Duodenal mucosa (tissue), 2 donors: ENCODE results near the gene VKORC1L1.
"Not testable (repeated sequence)": the region's sequence is repeated elsewhere in the genome, so short reads cannot be mapped to it uniquely, and the experiment has no call there.

Experiments used
- H3K27ac ChIP-seq: one replicate; pipeline ENCODE4 v1.7.0; 2013; ENCODE audit warnings: low read depth, low read length
- H3K27me3 ChIP-seq, 2 donors: one replicate each; pipeline ENCODE4 v1.7.0; 2013; ENCODE audit warnings: low read length in 2 of 2, control low read depth in 1 of 2; ENCODE audit not compliant: insufficient read depth in 2 of 2, control insufficient read depth in 1 of 2
- H3K36me3 ChIP-seq, 2 donors: one replicate each; pipeline ENCODE4 v1.7.0; 2013; ENCODE audit warnings: low read length in 2 of 2, control low read depth in 1 of 2; ENCODE audit not compliant: insufficient read depth in 2 of 2, control insufficient read depth in 1 of 2
- H3K4me1 ChIP-seq, 2 donors: one replicate each; pipeline ENCODE4 v1.7.0; 2013; ENCODE audit warnings: low read length in 2 of 2, control low read depth in 1 of 2; ENCODE audit not compliant: insufficient read depth in 2 of 2, control insufficient read depth in 1 of 2
- H3K4me3 ChIP-seq, 2 donors: one replicate each; pipeline ENCODE4 v1.7.0; 2013; ENCODE audit warnings: low read length in 2 of 2, low read depth in 1 of 2
- H3K9ac ChIP-seq, 2 donors: one replicate each; pipeline ENCODE4 v1.7.0; 2013; ENCODE audit warnings: low read length in 2 of 2, low read depth in 1 of 2
- H3K9me3 ChIP-seq, 2 donors: one replicate each; pipeline ENCODE4 v1.7.0; 2013; ENCODE audit warnings: low read length in 2 of 2, control low read depth in 1 of 2; ENCODE audit not compliant: control insufficient read depth in 1 of 2

The VKORC1L1 gene

GRCh38 chr7:65853892-65854291 lies 19.0 kb upstream of the VKORC1L1 start:
- H3K27ac ChIP-seq, H3K9ac ChIP-seq, H3K36me3 ChIP-seq, H3K9me3 ChIP-seq, H3K4me3 ChIP-seq, H3K4me1 ChIP-seq, H3K27me3 ChIP-seq: not testable (repeated sequence)

DNA sequence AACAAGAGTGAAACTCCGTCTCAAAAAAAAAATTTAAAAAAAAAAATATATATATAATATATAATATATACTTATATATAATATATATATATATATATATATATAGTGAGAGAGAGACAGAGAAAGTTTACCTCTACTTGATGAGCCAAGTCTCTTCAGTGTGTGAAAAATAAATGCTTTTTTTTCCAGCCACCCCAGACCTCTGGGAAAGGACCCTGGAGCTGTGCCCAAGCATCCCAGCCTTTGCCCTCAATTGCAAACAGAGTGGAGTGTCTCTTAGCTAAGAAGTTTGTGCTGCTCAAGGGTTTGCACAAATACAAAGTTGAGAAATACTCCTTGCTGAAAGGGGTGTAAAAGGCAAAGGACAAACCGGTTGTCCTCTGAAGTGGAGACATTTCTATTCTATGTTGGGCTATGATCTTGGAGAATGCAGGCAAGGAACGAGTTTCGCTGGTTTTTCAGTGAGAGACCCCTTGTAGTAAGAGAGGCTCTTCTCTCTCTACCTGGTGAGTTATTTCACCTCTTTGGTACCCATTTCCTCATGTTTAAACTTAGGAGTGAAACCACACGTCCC lies 15.5 kb upstream of the VKORC1L1 start:
- H3K27ac ChIP-seq, H3K36me3 ChIP-seq, H3K4me1 ChIP-seq, H3K4me3 ChIP-seq, H3K9ac ChIP-seq, H3K27me3 ChIP-seq, H3K9me3 ChIP-seq: not testable (repeated sequence)

- H3K4me1 ChIP-seq, H3K27ac ChIP-seq, H3K9ac ChIP-seq, H3K4me3 ChIP-seq, H3K36me3 ChIP-seq, H3K9me3 ChIP-seq, H3K27me3 ChIP-seq: not testable (repeated sequence)
Measured at GRCh38 chr7:65858660-65859059, 14.2 kb upstream of the VKORC1L1 start.

GRCh38 chr7:65866244-65866643 lies 6.6 kb upstream of the VKORC1L1 start:
- not testable (repeated sequence) for H3K9me3 ChIP-seq, H3K36me3 ChIP-seq, H3K27me3 ChIP-seq, H3K9ac ChIP-seq, H3K4me1 ChIP-seq, H3K27ac ChIP-seq, H3K4me3 ChIP-seq

DNA sequence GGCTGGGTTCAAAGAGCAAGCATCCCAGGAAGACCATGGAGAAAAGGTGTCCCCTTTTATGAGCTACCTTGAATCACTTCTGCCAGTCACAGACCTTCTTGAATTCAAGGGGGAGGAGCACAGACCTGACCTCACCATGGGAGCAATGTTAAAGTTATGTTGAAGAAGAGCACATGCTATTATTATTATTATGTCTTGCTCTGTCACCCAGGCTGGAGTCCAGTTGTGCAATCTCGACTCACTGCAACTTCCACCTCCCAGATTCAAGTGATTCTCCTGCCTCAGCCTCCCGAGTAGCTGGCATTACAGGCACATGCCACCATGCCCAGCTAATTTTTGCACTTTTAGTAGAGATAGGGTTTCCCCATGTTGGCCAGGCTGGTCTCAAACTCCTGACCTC lies 5.2 kb upstream of the VKORC1L1 start:
- H3K36me3 ChIP-seq, H3K4me3 ChIP-seq, H3K9me3 ChIP-seq, H3K27ac ChIP-seq, H3K27me3 ChIP-seq, H3K4me1 ChIP-seq, H3K9ac ChIP-seq: not testable (repeated sequence)

DNA sequence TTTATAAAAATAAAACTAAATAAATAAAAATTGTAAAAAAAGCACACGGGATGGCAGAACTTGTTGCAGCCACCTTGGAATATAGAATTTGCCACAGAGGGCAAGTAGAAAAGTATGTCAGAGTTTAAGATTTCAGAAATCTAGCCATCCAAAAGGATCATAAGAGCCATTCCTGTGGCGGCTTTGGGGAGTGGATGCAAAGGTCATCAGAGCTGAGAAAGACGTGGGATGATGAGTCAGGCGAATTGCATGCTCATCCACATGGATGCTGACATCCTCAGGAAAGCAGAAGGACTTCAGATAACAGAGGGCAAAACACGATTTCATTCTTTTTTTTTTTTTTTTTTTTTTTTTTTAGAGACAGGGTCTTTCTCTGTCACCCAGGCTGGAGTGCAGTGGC lies 3.6 kb upstream of the VKORC1L1 start:
- not testable (repeated sequence) for H3K4me3 ChIP-seq, H3K27ac ChIP-seq, H3K27me3 ChIP-seq, H3K9me3 ChIP-seq, H3K36me3 ChIP-seq, H3K4me1 ChIP-seq, H3K9ac ChIP-seq

DNA sequence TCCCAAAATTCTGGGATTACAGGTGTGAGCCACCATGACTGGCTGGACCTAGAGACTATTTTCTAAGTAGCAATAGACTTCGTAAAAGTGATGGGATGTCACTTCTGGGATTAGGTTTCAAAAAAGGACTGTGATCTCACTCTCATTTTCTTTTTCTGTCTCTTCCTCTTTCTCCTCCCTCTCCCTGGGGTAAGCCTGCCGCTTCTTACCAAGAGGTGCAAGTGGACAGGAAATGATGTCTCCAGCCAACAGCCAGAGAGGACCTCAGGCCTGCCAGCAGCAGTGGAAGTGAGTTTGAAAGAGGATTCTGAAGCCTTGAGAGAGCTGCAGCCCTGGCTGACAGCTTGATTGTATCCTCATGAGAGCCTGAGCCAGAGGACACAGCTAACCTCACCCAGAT lies 1.4 kb upstream of the VKORC1L1 start:
- not testable (repeated sequence) for H3K4me1 ChIP-seq, H3K36me3 ChIP-seq, H3K4me3 ChIP-seq, H3K9ac ChIP-seq, H3K27ac ChIP-seq, H3K27me3 ChIP-seq, H3K9me3 ChIP-seq

GRCh38 chr7:65873582-65874193 lies 814 bp downstream of the VKORC1L1 start:
- H3K27me3 ChIP-seq, H3K36me3 ChIP-seq, H3K4me1 ChIP-seq, H3K9me3 ChIP-seq: not testable (repeated sequence)
- peak overlapping the region; percentile 65 to 70 for H3K9ac ChIP-seq
- peak overlapping the region; percentile 68 to 78 for H3K4me3 ChIP-seq
- peak overlapping the region; percentile 50 for H3K27ac ChIP-seq

DNA sequence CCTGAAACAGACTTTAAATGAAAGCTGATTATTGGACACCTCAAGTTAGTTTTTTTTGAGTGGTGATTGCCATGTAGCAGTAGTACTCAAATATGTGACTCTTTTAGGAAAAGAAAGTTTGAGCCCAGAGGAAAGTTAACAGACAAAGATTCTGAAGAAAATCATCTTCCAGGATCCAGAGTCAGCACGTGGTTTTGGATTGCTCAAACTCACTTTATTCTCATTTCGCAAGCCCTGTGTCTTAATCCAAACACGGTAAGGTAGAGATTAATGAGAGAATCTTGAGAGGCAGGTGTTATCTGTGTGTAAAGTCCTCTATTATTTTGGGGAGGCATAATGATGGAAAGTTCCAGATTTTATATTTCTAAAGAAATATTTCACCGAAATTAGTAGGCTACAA lies 2.8 kb downstream of the VKORC1L1 start:
- not testable (repeated sequence) for H3K4me3 ChIP-seq, H3K9me3 ChIP-seq, H3K9ac ChIP-seq, H3K36me3 ChIP-seq, H3K4me1 ChIP-seq, H3K27me3 ChIP-seq, H3K27ac ChIP-seq

DNA sequence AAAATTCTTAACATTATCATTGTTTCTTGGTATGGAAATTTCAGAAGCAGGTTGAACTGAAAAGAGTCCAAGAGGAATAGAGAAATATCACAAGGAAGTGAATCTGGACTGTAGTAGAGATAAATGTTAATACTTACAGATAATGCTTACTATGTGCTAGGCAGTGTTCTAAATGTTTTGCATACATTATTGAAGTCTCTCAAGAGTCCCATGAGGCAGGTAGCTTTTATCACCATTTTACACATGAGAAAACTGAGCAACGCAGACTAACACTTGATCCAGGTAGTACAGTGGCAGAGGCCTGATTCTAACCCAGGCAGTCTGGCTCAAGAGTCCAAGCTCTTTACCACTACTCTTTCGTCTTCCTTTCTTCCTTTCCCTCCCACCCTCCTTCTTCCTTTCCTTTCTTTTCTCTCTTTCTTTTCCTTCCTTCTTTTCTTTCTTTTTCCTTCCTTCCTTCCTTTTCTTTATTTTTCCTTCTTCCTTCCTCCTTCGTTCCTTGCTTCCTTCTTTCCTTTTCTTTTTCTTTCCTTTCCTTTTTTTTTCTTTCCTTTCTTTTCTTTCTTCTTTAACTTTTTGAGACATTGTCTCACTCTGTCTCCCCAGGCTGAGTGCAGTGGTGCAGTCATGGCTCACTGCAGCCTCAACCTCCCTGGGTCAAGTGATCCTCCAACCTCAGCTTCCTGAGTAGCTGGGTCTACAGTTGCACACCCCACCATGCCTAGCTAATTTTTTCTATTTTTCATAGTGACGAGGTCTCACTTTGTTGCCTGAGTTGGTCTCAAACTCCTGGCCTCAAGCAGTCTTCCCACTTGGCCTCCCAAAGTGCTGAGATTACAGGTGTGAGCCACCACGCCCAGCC lies 6.6 kb downstream of the VKORC1L1 start:
- not testable (repeated sequence) for H3K4me3 ChIP-seq, H3K9ac ChIP-seq, H3K27ac ChIP-seq, H3K36me3 ChIP-seq, H3K9me3 ChIP-seq, H3K4me1 ChIP-seq, H3K27me3 ChIP-seq
